Fibroblast of lung (primary cell): ENCODE data around the gene SUZ12. TPM values are rescaled to one million over a fixed set of nuclear protein-coding genes. Genes with fewer than 3 reads are reported as not detected.
"Not testable (repeated sequence)": the region's sequence is repeated elsewhere in the genome, so short reads cannot be mapped to it uniquely, and the experiment has no call there.

ENCODE experiments used
- DNase-seq, 2 donors: peaks; one replicate each; pipeline versions ENCODE4 v3.0.0 to v3.0.0-alpha.2; 2010; ENCODE audit warnings: low read depth in 2 of 2
- H2AFZ ChIP-seq: 2 replicates; pipeline ENCODE4 v1.5.1; 2012; ENCODE audit warnings: low read length, control low read depth, inconsistent platforms
- H3K27ac ChIP-seq: 2 replicates; pipeline ENCODE4 v1.5.1; 2011; ENCODE audit warnings: low read length, control low read depth; ENCODE audit not compliant: insufficient read depth
- H3K27me3 ChIP-seq: 2 replicates; pipeline ENCODE4 v1.5.1; 2011; ENCODE audit warnings: mild to moderate bottlenecking, low read length; ENCODE audit not compliant: control insufficient read depth, insufficient read depth
- H3K36me3 ChIP-seq: 2 replicates; pipeline ENCODE4 v1.5.1; 2011; ENCODE audit warnings: low read length; ENCODE audit not compliant: control insufficient read depth, insufficient read depth
- H3K4me1 ChIP-seq: 2 replicates; pipeline ENCODE4 v1.5.1; 2011; ENCODE audit warnings: low read length; ENCODE audit not compliant: control insufficient read depth, insufficient read depth; ENCODE audit errors: extremely low read depth
- H3K4me2 ChIP-seq: 2 replicates; pipeline ENCODE4 v1.5.1; 2011; ENCODE audit warnings: low read length, control low read depth; ENCODE audit not compliant: insufficient read depth; ENCODE audit errors: extremely low read depth
- H3K4me3 ChIP-seq, 4 experiments: fragments of 200-600 bp in 1 of 4; sonication (generic) in 1 of 4; replicated peaks in 1 of 4; 2 replicates each; pipeline ENCODE4 v1.5.1; 2011 to 2016; ENCODE audit warnings: low read length in 4 of 4, low read depth in 3 of 4, mild to moderate bottlenecking in 3 of 4, control low read depth in 2 of 4, inconsistent platforms in 1 of 4, mixed read lengths in 1 of 4; ENCODE audit not compliant: insufficient read depth in 1 of 4; ENCODE audit errors: control extremely low read depth in 1 of 4
- H3K79me2 ChIP-seq: 2 replicates; pipeline ENCODE4 v1.5.1; 2012; ENCODE audit warnings: mild to moderate bottlenecking, low read length, inconsistent platforms; ENCODE audit not compliant: control insufficient read depth, insufficient read depth
- H3K9ac ChIP-seq: 2 replicates; pipeline ENCODE4 v1.5.1; 2011; ENCODE audit warnings: mild to moderate bottlenecking, low read length, control low read depth; ENCODE audit not compliant: insufficient read depth
- H3K9me3 ChIP-seq: 2 replicates; pipeline ENCODE4 v1.5.1; 2012; ENCODE audit warnings: low read depth, low read length; ENCODE audit not compliant: control insufficient read depth, insufficient read depth
- H4K20me1 ChIP-seq: 2 replicates; pipeline ENCODE4 v1.5.1; 2011; ENCODE audit warnings: low read length; ENCODE audit not compliant: control insufficient read depth, insufficient read depth; ENCODE audit errors: extremely low read depth
- CTCF ChIP-seq, 2 donors: IDR thresholded peaks in 1 of 2; conservative IDR thresholded peaks in 1 of 2; 1 replicate in 1 of 2; 2 replicates in 1 of 2; pipeline ENCODE4 v1.5.1; 2011 to 2012; ENCODE audit warnings: low read length in 2 of 2, control low read depth in 1 of 2, inconsistent platforms in 1 of 2, low read depth in 1 of 2, mild to moderate bottlenecking in 1 of 2
- EZH2 ChIP-seq: IDR thresholded peaks from 2 replicates; pipeline ENCODE4 v1.5.1; 2012; ENCODE audit warnings: low read length, control low read depth, mild to moderate bottlenecking; ENCODE audit errors: missing control alignments
- polyA plus RNA-seq, 2 donors: library from polyadenylated mRNA; depleted of rRNA in 1 of 2; stranded (reverse) in 1 of 2; unstranded in 1 of 2; fragments of >200 nt; gene quantifications; 2 replicates each; pipeline ENCODE4 v1.2.1, GENCODE V29; 2011 to 2012; ENCODE audit warnings: missing spikeins in 1 of 2
- total RNA-seq: library from RNA; depleted of rRNA; stranded (reverse); fragments of >200 nt; gene quantifications from 2 replicates; pipeline ENCODE4 v1.2.1, GENCODE V29; 2014

The SUZ12 gene
- total and polyA plus RNA-seq, 2 donors (not counting 1 experiment from before 2014, with no cell fraction given): 26.1 to 26.4 TPM

GRCh38 chr17:31951953-31952352 is 15.1 kb downstream of the SUZ12 start:
- H3K4me1 ChIP-seq, H3K27me3 ChIP-seq, H3K79me2 ChIP-seq, H3K4me2 ChIP-seq, H3K4me3 ChIP-seq, H3K9ac ChIP-seq, H4K20me1 ChIP-seq, H3K9me3 ChIP-seq, H2AFZ ChIP-seq, DNase-seq, H3K36me3 ChIP-seq, H3K27ac ChIP-seq: not testable (repeated sequence)

- not testable (repeated sequence) for H2AFZ ChIP-seq, H3K27me3 ChIP-seq, H3K4me1 ChIP-seq, H3K4me3 ChIP-seq, H3K27ac ChIP-seq, H3K9me3 ChIP-seq, DNase-seq, H3K36me3 ChIP-seq, H3K4me2 ChIP-seq, H3K79me2 ChIP-seq, H3K9ac ChIP-seq, H4K20me1 ChIP-seq
These were observed 27.3 kb downstream of the SUZ12 start for GRCh38 chr17:31964131-31964530.

- Histone ChIP-seq H3K4me2 (no peak overlapping the region), H3K36me3 (no peaks in the 10 kb centered on the region), H3K4me3 (no peak overlapping the region), H3K4me1 (no peaks in the 10 kb centered on the region), H3K27me3 (no peaks in the 10 kb centered on the region), H2AFZ (no peak overlapping the region), H3K9ac (no peak overlapping the region), H4K20me1 (no peaks in the 10 kb centered on the region), H3K9me3 (no peaks in the 10 kb centered on the region), H3K79me2 (no peaks in the 10 kb centered on the region), H3K27ac (no peak overlapping the region)
- DNase-seq: no peak
- TF ChIP-seq EZH2 (no peak), CTCF (conservative IDR thresholded peaks at IDR 0.05 in 1 of 2, IDR thresholded peaks at IDR 0.05 in 1 of 2; ENCODE audit: low read depth in 1 of 2, low read length in 2 of 2) (no peak)
These were observed 30.8 kb downstream of the SUZ12 start for GRCh38 chr17:31967648-31968047.

- H2AFZ ChIP-seq, H4K20me1 ChIP-seq, H3K9ac ChIP-seq, H3K4me1 ChIP-seq, H3K4me3 ChIP-seq, H3K27me3 ChIP-seq, DNase-seq, H3K4me2 ChIP-seq, H3K27ac ChIP-seq, H3K36me3 ChIP-seq, H3K9me3 ChIP-seq, H3K79me2 ChIP-seq: not testable (repeated sequence)
These were observed 33.6 kb downstream of the SUZ12 start for GRCh38 chr17:31970416-31970815.

GRCh38 chr17:31974269-31975071 is 37.7 kb downstream of the SUZ12 start:
- not testable (repeated sequence) for H3K9ac ChIP-seq, H3K4me2 ChIP-seq, H3K79me2 ChIP-seq, H3K9me3 ChIP-seq, H3K27me3 ChIP-seq, H3K4me3 ChIP-seq, H4K20me1 ChIP-seq, H3K36me3 ChIP-seq, H3K4me1 ChIP-seq, H3K27ac ChIP-seq, H2AFZ ChIP-seq
- peak; percentile 6 to 24 for DNase-seq

- not testable (repeated sequence) for H4K20me1 ChIP-seq, H3K79me2 ChIP-seq, H3K4me2 ChIP-seq, H3K4me1 ChIP-seq, H3K27ac ChIP-seq, DNase-seq, H3K36me3 ChIP-seq, H2AFZ ChIP-seq, H3K9ac ChIP-seq, H3K9me3 ChIP-seq, H3K4me3 ChIP-seq, H3K27me3 ChIP-seq
These were observed 38.6 kb downstream of the SUZ12 start for GRCh38 chr17:31975391-31975790.
